GM18502 (cell line): ENCODE measurements around the gene CDH4.
"Not testable (repeated sequence)": the region's sequence is repeated elsewhere in the genome, so short reads cannot be mapped to it uniquely, and the experiment has no call there.

Experiments used
- ATAC-seq: cut with Tn5 transposase; IDR thresholded peaks from one replicate; pipeline ENCODE4 v1.9.1; 2021; ENCODE audit warnings: mild to moderate bottlenecking; ENCODE audit not compliant: unreplicated experiment, poor library complexity

Gene CDH4

DNA sequence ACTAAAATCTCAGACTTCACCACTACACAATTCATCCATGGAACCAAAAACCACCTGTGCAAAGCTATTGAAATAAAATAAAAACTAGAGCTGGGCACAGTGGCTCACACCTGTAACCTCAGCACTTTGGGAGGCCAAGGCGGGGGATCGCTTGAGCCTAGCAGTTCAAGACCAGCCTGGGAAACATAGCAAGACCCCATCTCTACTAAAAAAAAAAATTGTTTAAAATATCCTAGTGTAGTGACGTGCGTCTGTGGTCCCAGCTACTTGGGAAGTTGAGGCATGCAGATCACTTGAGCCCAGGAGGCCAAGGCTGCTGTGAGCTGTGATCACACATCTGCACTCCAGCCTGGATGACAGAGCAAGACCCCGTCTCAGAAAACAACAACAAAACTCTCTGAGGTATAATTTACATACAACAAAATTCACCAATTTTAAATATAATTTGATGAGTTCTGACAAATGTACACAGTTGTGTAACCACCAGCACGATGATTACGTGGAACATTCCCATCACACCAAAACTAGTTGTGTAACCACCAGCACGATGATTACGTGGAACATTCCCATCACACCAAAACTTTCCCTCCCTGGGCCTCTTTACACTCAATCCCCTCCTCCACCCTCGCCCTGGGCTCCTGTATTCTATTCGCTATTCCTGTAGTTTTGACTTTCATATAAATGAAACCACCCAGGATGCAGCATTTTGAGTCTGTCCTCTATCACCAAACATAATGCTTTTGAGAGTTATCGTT is 706.1 kb downstream of the CDH4 start:
- ATAC-seq = no peak

DNA sequence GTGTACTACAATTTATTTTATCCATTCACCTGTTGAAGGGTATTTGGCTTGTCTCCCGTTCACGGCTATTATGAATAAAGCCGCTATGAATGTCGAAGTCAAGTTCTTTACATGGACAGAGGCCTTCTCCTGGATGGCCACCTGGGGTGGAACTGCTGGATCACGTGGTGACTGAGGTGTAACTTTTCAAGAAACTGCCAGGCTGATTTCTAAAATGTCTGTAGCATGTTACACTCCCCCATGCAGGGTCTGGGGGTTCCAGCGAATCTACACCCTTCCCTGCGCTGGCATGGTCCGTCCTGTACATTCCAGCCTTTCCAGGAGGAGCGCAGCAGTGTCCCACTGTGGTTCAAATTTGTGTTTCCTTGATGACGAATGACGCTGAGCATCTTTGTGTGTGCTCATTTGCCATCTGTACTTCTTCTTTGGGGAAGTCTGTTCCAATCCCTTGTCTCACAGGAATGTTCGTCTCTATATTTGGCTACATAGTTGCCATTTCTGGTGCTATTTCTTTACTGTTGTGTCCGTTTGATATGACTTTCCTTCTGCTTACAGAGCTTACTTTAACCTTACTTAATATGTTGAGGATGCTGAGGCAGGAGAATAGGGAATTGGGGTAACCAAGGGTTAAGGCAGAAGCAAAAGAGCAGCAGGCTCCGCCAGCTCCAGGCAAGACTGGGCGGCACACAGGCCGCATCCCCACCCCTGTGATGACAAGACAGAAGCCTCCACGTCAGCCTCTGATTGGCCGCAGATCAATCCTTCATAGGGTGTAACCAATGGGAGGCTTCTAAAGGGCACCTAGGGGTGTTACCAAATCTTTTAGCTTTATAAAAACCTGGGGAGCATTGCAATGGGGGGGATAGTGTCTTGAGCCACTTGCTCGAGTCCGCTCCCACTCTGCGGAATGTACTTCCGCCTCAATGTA is 707.0 kb downstream of the CDH4 start:
- no peak for ATAC-seq

- ATAC-seq = no peak
Measured at GRCh38 chr20:61960836-61961235, 708.8 kb downstream of the CDH4 start.

- no peak for ATAC-seq
Measured at GRCh38 chr20:61963149-61963548, 711.1 kb downstream of the CDH4 start.

DNA sequence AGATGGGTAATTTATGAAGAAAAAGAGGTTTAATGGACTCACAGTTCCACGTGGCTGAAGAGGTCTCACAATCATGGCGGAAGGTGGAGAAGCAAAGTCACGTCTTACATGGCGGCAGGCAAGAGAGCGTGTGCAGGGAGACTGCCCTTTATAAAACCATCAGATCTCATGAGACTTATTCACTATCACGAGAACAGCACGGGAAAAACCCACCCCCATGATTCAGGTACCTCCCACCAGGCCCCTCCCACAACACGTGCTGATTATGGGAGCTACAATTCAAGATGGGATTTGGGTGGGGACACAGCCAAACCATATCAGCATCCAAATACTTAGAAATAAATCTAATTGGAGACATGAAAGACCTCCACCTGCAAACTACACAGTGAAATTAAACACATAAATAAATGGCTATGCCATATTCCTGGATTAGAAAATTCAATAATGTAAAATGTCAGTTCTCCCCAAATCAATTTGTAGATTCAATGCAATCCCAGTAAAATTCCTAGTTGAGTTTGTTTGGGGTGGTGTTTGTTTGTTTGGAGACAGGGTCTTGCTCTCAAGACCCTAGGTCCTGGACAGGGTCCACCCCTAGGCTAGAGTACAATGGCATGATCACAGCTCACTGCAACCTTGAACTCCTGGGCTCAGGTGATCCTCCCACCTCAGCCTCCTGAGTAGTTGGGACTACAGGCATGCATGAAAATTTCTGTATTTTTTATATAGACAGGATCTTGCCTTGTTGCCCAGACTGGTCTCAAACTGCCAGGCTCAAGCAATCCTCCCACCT is 712.0 kb downstream of the CDH4 start:
- ATAC-seq = no peak

- ATAC-seq = no peak
Measured at GRCh38 chr20:61964675-61965605, 712.9 kb downstream of the CDH4 start.

DNA sequence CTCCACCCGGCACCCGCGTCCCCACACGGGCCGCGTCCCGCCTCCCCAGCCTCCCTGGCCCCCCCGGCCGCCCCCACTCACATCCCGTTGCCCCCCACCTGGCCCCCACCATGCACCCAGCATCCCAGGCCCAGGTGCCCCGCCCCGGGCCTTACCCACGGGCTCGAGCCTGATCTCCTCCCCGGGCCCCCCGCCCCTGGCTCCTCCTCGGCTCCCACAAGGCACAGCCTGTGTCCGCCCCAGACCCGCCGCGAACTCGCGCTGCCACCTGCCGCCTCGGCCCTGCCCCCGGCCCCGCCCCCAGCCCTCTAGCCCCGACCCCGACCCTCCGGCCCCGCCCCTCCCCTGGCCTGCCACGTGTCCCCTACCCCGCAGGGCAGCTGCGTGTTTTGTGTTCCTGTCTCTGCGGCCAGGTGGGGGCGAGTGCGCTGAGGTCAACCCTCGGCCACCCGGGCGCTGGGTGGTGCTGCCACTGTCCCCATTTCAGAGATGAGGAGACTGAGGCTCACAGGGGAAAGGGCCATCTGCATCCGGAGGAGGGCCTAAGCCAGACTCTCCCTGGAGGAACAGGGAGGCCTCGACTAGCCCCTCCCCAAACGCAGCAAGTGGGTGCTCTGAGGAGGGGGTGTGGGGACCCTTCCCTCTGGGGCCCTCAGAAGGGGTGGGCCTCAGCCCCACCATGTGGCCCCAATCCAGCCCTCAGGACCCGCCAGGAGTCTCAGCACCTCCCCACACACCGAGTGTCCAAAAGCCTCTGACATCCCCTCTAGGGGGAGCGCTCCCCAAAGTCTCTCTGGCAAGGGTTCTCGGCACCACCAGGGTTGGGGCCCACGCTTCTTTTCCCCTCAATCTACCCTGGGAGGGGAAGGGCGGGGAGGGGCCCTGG is 713.8 kb downstream of the CDH4 start:
- ATAC-seq = no peak

DNA sequence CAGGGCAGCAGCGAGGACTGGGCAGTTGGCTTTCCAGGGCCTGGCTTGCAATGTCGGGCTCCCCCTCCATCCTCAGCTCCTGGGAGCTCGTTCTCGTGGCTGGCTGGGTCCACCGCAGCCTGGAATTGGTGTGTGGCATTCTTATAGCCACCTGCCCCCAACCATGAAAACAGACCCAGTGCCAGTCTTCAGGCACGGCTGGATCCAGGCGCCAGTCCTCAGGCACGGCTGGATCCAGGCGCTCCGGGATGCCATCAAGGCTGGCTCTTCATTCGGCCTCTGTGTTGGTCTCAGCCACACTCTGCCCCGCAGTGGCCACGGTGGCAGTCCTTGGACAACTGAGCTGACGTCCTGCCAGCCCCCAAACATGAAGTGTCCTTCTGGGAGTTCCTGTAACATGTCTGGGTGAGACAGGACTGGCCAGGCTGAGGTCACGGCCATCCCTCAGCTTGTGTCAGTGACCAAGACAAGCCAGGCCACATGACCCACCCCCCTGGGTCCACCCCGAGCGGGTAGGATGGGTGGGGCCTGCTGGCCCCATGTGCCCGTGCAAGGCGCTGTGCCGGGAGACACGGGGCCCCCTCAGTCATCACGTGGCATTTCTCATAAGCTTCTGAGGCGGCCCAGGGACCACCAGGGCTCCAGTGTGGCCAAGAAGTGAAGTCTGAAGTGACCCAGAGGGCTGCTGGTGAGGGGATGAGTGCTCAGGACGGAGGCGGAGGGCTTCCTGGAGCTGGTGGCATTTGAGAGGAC is 714.6 kb downstream of the CDH4 start:
- no peak for ATAC-seq

GRCh38 chr20:61967300-61967699 is 715.2 kb downstream of the CDH4 start:
- ATAC-seq = no peak

DNA sequence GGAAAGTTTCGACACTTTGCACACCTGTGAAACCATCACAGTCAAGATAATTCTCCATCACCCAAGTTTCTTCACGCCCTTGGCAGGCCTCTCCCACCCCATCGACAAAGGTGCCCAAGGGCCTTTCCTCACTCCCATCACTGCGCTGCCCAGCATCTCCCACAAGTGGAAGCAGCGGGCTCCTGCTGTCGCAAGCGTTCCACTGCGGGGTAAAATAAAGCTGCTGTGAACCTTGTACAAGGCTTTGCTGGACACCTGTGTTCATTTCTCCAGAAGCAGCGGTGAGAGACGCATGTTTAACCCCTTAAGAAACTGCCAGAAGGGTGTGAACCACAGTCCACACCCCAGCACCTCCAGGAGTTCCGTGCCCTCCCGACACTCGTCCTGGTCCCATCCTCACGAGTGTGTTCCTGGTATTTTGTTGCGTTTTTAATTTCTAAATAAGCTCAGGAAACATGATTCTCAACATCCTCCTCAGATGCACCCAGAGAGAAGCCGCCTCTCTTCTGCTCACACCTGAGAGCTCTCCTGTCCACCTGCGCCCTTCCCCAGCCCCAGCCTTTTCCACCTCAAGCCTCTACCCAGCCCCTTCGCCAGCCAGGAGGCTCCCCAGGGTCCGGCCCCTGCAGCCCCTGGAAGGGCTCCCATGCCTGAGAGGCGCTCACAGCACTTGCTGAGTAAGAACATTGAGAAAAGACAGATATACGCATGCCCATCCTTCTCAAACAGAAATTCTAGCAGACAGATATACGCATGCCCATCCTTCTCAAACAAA is 716.2 kb downstream of the CDH4 start:
- ATAC-seq = no peak

GRCh38 chr20:61968932-61969331 is 716.9 kb downstream of the CDH4 start:
- no peak for ATAC-seq

DNA sequence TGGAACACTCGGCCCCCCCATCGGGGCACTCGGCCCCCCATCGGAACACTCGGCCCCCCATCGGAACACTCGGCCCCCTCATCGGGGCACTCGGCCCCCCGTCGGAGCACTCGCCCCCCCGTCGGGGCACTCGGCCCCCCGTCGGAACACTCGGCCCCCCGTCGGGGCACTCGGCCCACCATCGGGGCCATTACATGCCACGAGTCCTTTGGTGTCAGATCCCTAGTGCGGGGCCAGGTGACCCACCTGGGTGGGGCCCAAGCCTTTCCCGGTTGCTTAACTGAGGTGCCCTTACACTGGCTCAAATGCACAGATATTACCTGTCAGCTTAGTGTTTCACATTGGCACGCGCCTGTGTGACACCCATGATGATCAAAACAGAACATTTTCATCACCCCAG is 717.7 kb downstream of the CDH4 start:
- ATAC-seq = no peak

- no peak for ATAC-seq
Measured at GRCh38 chr20:61970357-61970756, 718.3 kb downstream of the CDH4 start.

DNA sequence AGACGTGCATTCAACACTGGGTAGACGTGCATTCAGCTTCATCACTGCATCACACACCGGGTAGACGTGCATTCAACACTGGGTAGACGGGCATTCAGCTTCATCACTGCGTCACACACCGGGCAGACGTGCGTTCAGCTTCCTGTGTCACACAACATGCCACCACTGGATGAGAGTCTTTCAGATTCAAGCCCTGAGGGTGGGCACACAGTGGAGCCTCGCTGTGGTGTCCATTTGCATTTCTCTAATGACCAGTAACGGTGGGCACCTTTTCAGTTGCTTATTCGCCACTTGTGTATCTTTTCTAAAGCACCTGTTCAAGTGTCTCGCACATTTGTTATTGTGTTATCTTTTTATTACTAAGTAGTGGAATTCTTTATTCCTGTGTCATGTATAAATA is 719.5 kb downstream of the CDH4 start:
- not testable (repeated sequence) for ATAC-seq

DNA sequence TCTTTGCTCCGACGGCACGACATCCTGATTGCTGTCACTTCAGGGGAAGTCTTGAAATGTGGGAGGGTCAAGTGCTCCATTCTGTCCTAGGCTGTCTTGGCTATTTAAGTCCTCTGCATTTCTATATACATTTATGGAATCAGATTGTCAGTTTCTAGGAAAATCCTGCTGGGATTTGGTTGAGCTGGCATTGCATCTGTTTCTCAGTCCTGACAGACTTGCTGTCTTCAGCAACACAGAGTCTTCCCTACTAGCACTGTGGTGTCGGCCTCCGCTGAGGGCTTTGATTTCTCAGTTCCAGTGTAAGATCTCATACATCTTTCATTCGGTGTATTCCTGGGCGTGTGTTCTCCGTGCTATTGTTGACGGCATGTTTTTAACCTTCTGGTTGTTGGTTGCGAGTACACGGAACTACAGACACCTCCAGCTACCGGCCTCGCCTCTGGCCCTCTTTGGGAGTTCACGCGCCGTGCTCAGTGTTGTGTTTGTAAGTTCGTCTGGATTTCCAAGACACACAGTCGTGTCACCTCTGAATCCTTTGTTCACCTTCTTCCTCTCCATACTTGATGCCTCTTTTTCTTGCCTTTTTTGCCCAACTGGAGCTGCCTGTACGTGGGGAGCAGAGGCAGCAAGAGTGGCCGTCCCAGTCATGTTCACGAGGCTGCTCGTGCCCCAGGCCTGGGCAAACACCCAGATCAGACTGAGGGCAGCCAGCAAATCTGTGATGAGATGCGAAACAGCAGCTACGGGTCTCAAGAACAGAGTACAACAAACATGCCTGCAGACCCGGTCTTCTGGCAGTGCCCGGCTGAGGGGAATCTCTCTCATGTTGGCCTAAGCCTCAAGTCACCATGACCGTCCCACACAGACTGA is 720.8 kb downstream of the CDH4 start:
- no peak for ATAC-seq
